Suprapubic skin (tissue), 4 donors: ENCODE measurements around the gene RRP7A. TPM values are rescaled to one million over a fixed set of nuclear protein-coding genes. Genes with fewer than 3 reads are reported as not detected.

Experiments used
- DNase-seq, 2 donors: peaks; one replicate each; pipeline ENCODE4 v3.0.0-alpha.2; 2019; ENCODE audit warnings: low spot score in 2 of 2
- H3K27ac ChIP-seq: fragments of 200-600 bp; sonication (generic); one replicate; pipeline ENCODE4 v1.5.1; 2019
- H3K27me3 ChIP-seq: fragments of 200-600 bp; sonication (generic); one replicate; pipeline ENCODE4 v1.5.1; 2019
- H3K36me3 ChIP-seq: fragments of 200-600 bp; sonication (generic); one replicate; pipeline ENCODE4 v1.5.1; 2019
- H3K4me1 ChIP-seq: fragments of 200-600 bp; sonication (generic); one replicate; pipeline ENCODE4 v1.5.1; 2019
- H3K4me3 ChIP-seq: fragments of 200-600 bp; sonication (generic); one replicate; pipeline ENCODE4 v1.5.1; 2019; ENCODE audit warnings: mild to moderate bottlenecking
- H3K9me3 ChIP-seq: fragments of 200-600 bp; sonication (generic); one replicate; pipeline ENCODE4 v1.5.1; 2019
- EP300 ChIP-seq: sonication (generic); formaldehyde crosslinking; IDR thresholded peaks from one replicate; pipeline ENCODE4 v1.6.1; 2017; ENCODE audit warnings: antibody characterized with exemption
- POLR2A ChIP-seq, 2 donors: fragments of 450-650 bp; IDR thresholded peaks; one replicate each; pipeline ENCODE4 v1.6.1; 2017; ENCODE audit warnings: antibody characterized with exemption in 2 of 2, mild to moderate bottlenecking in 2 of 2, moderate library complexity in 2 of 2
- POLR2AphosphoS5 ChIP-seq, 3 donors: sonication (generic); formaldehyde crosslinking; IDR thresholded peaks; one replicate each; pipeline ENCODE4 v1.6.1; 2017; ENCODE audit warnings: antibody characterized with exemption in 3 of 3
- WGBS: methylation state at CpG from one replicate; pipeline ENCODE4 v1.1.5; 2018; 5-methylcytosine and 5-hydroxymethylcytosine counted together
- total RNA-seq, 4 donors: library from RNA; depleted of rRNA; stranded (reverse); fragments of >200 nt; gene quantifications; one replicate each; pipeline ENCODE4 v1.1.0, GENCODE V29; 2016
- TF ChIP-seq, protein P1 (sequence below), 2 donors: fragments of 200-600 bp in 1 of 2; fragments of 450-650 bp in 1 of 2; sonication (generic) in 1 of 2; IDR thresholded peaks; one replicate each; pipeline ENCODE4 v1.5.1; 2016 to 2019; ENCODE audit warnings: antibody characterized with exemption in 2 of 2, mild to moderate bottlenecking in 1 of 2, moderate library complexity in 1 of 2

The RRP7A gene
- total RNA-seq, 4 donors from 2014 or later = 19.0 to 31.3 (median 23.5) TPM

DNA sequence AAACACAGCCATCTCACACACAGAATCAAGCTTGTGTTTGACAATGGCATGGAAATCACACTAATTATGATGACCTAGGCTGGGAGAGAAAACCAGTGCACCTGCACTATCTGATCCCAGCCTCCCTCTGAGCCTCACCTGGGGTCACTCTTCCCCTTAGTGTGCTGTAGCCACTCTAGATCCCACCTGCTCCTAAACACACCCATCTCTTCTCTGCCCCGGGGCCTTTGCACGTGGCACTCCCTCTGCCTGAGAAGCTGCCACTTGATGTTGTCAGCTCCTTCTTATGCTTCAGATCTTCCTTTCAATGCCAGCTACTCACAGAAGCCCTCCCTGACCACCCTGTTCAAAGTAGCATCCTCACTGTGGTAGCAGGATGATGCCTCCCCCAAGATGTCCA, 44.5 kb downstream of the RRP7A start:
- 78% methylated on average over 2 of the region's 2 CpGs for WGBS
- DNase-seq = no peak

DNA sequence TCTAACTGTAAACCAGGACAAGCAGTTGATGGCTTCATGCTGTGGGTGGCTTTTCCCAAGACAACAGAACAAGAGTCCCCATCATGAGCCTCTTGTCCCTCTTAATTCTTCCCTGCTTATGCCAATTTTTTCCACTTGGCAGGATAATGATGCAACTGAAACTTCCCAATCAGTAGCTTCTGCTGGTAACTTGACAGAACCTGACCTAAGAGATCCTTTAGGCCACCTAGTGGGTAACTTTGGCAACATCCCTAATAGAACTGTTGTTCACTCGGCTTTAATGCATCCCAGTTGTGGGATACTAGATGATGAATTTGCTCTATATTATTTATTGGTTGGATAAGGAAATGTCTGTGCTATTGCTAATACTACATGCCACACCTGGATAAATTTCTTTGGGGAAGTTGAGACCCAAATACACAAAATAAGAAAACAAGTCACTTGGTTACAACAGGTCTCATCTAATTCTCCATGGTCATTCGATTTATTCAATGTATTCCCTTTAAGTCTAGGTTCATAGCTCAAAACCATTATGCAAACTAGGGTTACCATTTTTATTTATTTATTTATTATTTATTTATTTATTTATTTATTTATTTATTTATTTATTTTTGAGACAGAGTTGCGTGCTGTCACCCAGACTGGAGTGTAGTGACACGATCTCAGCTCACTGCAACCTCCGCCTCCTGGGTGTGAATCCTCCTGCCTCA, 46.0 kb downstream of the RRP7A start:
- H3K27ac ChIP-seq = no peak overlapping the region
- DNase-seq = no peak
- H3K27me3 ChIP-seq = no peaks in the 10 kb centered on the region
- no peaks in the 10 kb centered on the region for H3K4me1 ChIP-seq
- WGBS = 75% methylated on average over 5 of the region's 5 CpGs
- no peaks in the 10 kb centered on the region for H3K36me3 ChIP-seq
- TF ChIP-seq EP300 (no peak), POLR2A (IDR thresholded peaks at IDR 0.05) (no peak), POLR2AphosphoS5 (IDR thresholded peaks at IDR 0.05) (no peak)
- TF ChIP-seq, protein P1, sequence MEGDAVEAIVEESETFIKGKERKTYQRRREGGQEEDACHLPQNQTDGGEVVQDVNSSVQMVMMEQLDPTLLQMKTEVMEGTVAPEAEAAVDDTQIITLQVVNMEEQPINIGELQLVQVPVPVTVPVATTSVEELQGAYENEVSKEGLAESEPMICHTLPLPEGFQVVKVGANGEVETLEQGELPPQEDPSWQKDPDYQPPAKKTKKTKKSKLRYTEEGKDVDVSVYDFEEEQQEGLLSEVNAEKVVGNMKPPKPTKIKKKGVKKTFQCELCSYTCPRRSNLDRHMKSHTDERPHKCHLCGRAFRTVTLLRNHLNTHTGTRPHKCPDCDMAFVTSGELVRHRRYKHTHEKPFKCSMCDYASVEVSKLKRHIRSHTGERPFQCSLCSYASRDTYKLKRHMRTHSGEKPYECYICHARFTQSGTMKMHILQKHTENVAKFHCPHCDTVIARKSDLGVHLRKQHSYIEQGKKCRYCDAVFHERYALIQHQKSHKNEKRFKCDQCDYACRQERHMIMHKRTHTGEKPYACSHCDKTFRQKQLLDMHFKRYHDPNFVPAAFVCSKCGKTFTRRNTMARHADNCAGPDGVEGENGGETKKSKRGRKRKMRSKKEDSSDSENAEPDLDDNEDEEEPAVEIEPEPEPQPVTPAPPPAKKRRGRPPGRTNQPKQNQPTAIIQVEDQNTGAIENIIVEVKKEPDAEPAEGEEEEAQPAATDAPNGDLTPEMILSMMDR (IDR thresholded peaks at IDR 0.05) = peak; percentile 35 to 58
- H3K9me3 ChIP-seq = no peaks in the 10 kb centered on the region
- H3K4me3 ChIP-seq = no peak overlapping the region

More for the DNA sequence above, 44.5 kb downstream of the RRP7A start:
- TF ChIP-seq POLR2AphosphoS5 (IDR thresholded peaks at IDR 0.05) (no peak), POLR2A (IDR thresholded peaks at IDR 0.05) (no peak), EP300 (no peak)
- TF ChIP-seq, protein P1 (IDR thresholded peaks at IDR 0.05) = no peak
- Histone ChIP-seq H3K4me1 (no peaks in the 10 kb centered on the region), H3K27me3 (no peaks in the 10 kb centered on the region), H3K36me3 (no peaks in the 10 kb centered on the region), H3K4me3 (no peak overlapping the region), H3K27ac (no peak overlapping the region), H3K9me3 (no peaks in the 10 kb centered on the region)

DNA sequence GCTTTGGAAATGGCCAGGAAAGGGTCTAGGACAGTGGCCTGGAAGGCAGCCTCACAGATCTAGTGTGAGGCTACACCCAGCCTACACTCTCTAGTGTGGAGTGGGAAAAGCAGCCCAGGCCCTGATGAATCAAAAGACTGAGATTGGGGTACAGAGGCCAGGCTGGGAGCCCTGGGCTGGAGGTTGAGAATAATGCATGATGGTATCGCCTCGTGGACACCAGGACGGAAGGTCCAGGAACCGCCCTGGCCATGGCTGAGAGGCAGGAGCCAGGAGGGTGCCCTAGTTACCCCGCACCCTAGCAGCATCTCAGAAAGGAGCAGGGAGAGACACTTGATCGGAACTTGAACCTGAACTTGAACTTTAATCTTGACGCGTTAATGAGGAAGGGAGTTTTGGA, 46.9 kb downstream of the RRP7A start:
- H3K4me3 ChIP-seq = no peak overlapping the region
- no peak for TF ChIP-seq POLR2AphosphoS5 (IDR thresholded peaks at IDR 0.05)
- TF ChIP-seq, protein P1 (IDR thresholded peaks at IDR 0.05) = no peak
- TF ChIP-seq EP300 = no peak
- TF ChIP-seq POLR2A (IDR thresholded peaks at IDR 0.05) = no peak
- no peaks in the 10 kb centered on the region for H3K4me1 ChIP-seq
- no peaks in the 10 kb centered on the region for H3K9me3 ChIP-seq
- 96% methylated on average over 8 of the region's 8 CpGs for WGBS
- no peaks in the 10 kb centered on the region for H3K27me3 ChIP-seq
- H3K36me3 ChIP-seq = no peaks in the 10 kb centered on the region
- H3K27ac ChIP-seq = no peak overlapping the region
- DNase-seq = no peak

DNA sequence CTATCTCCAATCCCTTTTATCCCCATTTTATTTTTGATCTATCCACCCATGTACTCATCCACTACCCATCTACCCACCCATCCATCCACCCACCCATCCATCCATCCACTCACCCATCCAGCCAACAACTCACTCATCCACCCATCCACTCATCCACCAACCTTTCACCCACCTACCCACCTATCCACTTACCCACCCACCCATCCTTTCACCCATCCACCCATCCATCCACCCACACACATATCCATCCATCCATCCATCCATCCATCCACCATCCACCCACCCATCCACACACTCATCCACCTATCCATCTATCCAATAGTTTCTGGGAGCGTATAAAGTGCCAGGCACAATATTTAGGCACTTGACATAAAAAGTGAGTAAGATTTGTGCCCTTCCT, 48.2 kb downstream of the RRP7A start:
- WGBS = 91% methylated on average over 1 of the region's 1 CpG
- DNase-seq = no peak

DNA sequence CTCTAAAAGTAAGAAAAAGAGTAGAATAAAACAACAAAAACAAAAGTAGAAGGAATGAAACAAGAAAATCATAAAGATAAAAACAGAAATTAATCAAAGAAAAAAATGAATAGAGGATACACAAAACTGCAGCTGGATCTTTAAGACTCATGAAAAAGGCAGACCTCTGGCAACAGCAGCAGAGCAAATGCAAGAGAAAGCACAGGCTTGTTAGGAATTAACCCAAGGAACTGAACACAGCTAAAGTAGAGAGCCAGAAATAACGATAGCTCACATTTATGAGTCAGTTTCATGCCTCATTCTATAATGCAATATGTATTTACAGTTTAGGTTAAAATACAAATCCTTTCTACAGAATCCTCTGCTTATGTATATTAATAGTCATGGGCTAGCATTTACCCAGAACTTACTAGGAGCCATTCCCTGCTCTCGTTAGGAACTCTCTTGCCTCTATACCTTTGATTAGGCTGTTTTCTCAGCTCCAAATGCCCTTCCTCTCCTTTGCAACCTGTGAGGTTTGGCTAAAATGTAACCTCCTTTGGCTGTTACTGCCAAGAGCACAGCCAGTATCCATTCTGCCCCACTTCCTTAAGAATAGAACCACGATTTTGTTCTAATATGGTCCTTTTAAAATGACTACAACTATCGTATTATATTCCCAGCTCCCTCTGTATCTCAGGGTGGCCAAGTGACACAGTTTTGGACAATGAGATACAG, 49.1 kb downstream of the RRP7A start:
- Histone ChIP-seq H3K27ac (no peak overlapping the region), H3K9me3 (no peaks in the 10 kb centered on the region), H3K36me3 (no peaks in the 10 kb centered on the region), H3K4me1 (no peaks in the 10 kb centered on the region), H3K27me3 (no peaks in the 10 kb centered on the region), H3K4me3 (no peak overlapping the region)
- WGBS = 61% methylated on average over 4 of the region's 4 CpGs
- DNase-seq = no peak
- no peak for TF ChIP-seq EP300
- TF ChIP-seq POLR2A (IDR thresholded peaks at IDR 0.05) = no peak
- TF ChIP-seq, protein P1 (IDR thresholded peaks at IDR 0.05) = no peak
- TF ChIP-seq POLR2AphosphoS5 (IDR thresholded peaks at IDR 0.05) = no peak

More for the DNA sequence above, 48.2 kb downstream of the RRP7A start:
- Histone ChIP-seq H3K27me3 (no peaks in the 10 kb centered on the region), H3K4me1 (no peaks in the 10 kb centered on the region), H3K27ac (no peak overlapping the region), H3K36me3 (no peaks in the 10 kb centered on the region), H3K4me3 (no peak overlapping the region), H3K9me3 (no peaks in the 10 kb centered on the region)
- no peak for TF ChIP-seq EP300
- no peak for TF ChIP-seq POLR2AphosphoS5 (IDR thresholded peaks at IDR 0.05)
- TF ChIP-seq, protein P1 (IDR thresholded peaks at IDR 0.05) = no peak
- no peak for TF ChIP-seq POLR2A (IDR thresholded peaks at IDR 0.05)
